Type B pancreatic cell (in vitro differentiated cells): ENCODE measurements around the gene CEND1. TPM values are rescaled to one million over a fixed set of nuclear protein-coding genes. Genes with fewer than 3 reads are reported as not detected.

Experiments used
- DNase-seq: peaks from one replicate; pipeline ENCODE4 v3.0.0; 2021; ENCODE audit warnings: mixed read lengths; ENCODE audit not compliant: unreplicated experiment; ENCODE audit errors: extremely low spot score
- H3K27ac Mint-ChIP-seq: 2 replicates; pipeline ENCODE4 v1.8.0; 2021; ENCODE audit warnings: mild to moderate bottlenecking, mixed read lengths
- H3K27me3 Mint-ChIP-seq: 2 replicates; pipeline ENCODE4 v1.8.0; 2021; ENCODE audit warnings: mixed read lengths
- H3K36me3 Mint-ChIP-seq: 2 replicates; pipeline ENCODE4 v1.8.0; 2021; ENCODE audit warnings: mixed read lengths
- H3K4me1 Mint-ChIP-seq: one replicate; pipeline ENCODE4 v1.8.0; 2021; ENCODE audit warnings: mixed read lengths; ENCODE audit not compliant: unreplicated experiment
- H3K4me3 Mint-ChIP-seq: 2 replicates; pipeline ENCODE4 v1.8.0; 2021; ENCODE audit warnings: mild to moderate bottlenecking, mixed read lengths
- H3K9me3 Mint-ChIP-seq: 2 replicates; pipeline ENCODE4 v1.8.0; 2021; ENCODE audit warnings: mixed read lengths
- CTCF ChIP-seq: fragments of 200-600 bp; sonication (generic); conservative IDR thresholded peaks from 2 replicates; pipeline ENCODE4 v1.5.0; 2021; ENCODE audit warnings: antibody characterized with exemption, mild to moderate bottlenecking
- total RNA-seq: library from RNA; stranded (reverse); gene quantifications from 2 replicates; pipeline ENCODE4 v1.2.1, GENCODE V29; 2021; ENCODE audit warnings: low replicate concordance

The CEND1 gene
- total RNA-seq, 1 donor from 2014 or later, result 0.89 TPM

- no peak for DNase-seq
- Mint-ChIP-seq H3K9me3 (no peaks in the 10 kb centered on the region), H3K27me3 (peaks cover 5% of the 10 kb centered on the region), H3K36me3 (no peaks in the 10 kb centered on the region), H3K27ac (no peak overlapping the region), H3K4me1 (no peaks in the 10 kb centered on the region), H3K4me3 (peak overlapping the region; percentile 63)
- TF ChIP-seq CTCF, result no peak
These were observed 31.9 kb upstream of the CEND1 start for GRCh38 chr11:821512-822371.

GRCh38 chr11:820655-821511 is 31.0 kb upstream of the CEND1 start:
- Mint-ChIP-seq H3K4me1 (no peaks in the 10 kb centered on the region), H3K27me3 (no peaks in the 10 kb centered on the region), H3K4me3 (peak overlapping the region; percentile 87), H3K36me3 (no peaks in the 10 kb centered on the region), H3K27ac (no peak overlapping the region), H3K9me3 (no peaks in the 10 kb centered on the region)
- TF ChIP-seq CTCF, result no peak
- no peak for DNase-seq

- Mint-ChIP-seq H3K9me3 (no peaks in the 10 kb centered on the region), H3K27me3 (no peaks in the 10 kb centered on the region), H3K27ac (no peak overlapping the region), H3K36me3 (no peaks in the 10 kb centered on the region), H3K4me3 (peak overlapping the region; percentile 87), H3K4me1 (no peaks in the 10 kb centered on the region)
- no peak for TF ChIP-seq CTCF
- no peak for DNase-seq
These were observed 30.2 kb upstream of the CEND1 start for GRCh38 chr11:819943-820649.

- no peaks in the 10 kb centered on the region for H3K27me3 Mint-ChIP-seq
- TF ChIP-seq CTCF, result peak; percentile 41
- peak; percentile 90 for DNase-seq
- H3K4me1 Mint-ChIP-seq, result no peaks in the 10 kb centered on the region
- H3K9me3 Mint-ChIP-seq, result no peaks in the 10 kb centered on the region
- H3K27ac Mint-ChIP-seq, result no peak overlapping the region
- H3K36me3 Mint-ChIP-seq, result no peaks in the 10 kb centered on the region
- H3K4me3 Mint-ChIP-seq, result peak overlapping the region; percentile 66
These were observed 29.4 kb upstream of the CEND1 start for GRCh38 chr11:819129-819931.
